HepG2 (cell line): ENCODE measurements around the gene MRPL14. TPM values are rescaled to one million over a fixed set of nuclear protein-coding genes. Genes with fewer than 3 reads are reported as not detected.

Experiments
- AHR ChIP-seq: IDR thresholded peaks from 2 replicates; pipeline ENCODE4 v1.6.1; 2018; ENCODE audit warnings: missing genetic modification reagents, missing compliant biosample characterization
- ARNTL ChIP-seq: sonication (generic); formaldehyde crosslinking; IDR thresholded peaks from 2 replicates; pipeline ENCODE4 v1.4.0; 2020; ENCODE audit warnings: mild to moderate bottlenecking, missing genetic modification reagents
- E2F5 ChIP-seq: sonication (generic); formaldehyde crosslinking; conservative IDR thresholded peaks from 2 replicates; pipeline ENCODE4 v1.4.0; 2020; ENCODE audit warnings: missing genetic modification reagents
- ELF4 ChIP-seq: sonication (generic); formaldehyde crosslinking; IDR thresholded peaks from 2 replicates; pipeline ENCODE4 v1.5.0; 2020; ENCODE audit warnings: missing genetic modification reagents, mild to moderate bottlenecking, moderate library complexity, borderline replicate concordance
- MED1 ChIP-seq: sonication (generic); formaldehyde crosslinking; IDR thresholded peaks from 2 replicates; pipeline ENCODE4 v1.4.0; 2020; ENCODE audit warnings: missing genetic modification reagents
- NFE2L2 ChIP-seq: fragments of 150-350 bp; IDR thresholded peaks from 2 replicates; pipeline ENCODE4 v1.6.1; 2014; ENCODE audit warnings: low read length
- NFKB2 ChIP-seq: sonication (generic); formaldehyde crosslinking; IDR thresholded peaks from 2 replicates; pipeline ENCODE4 v1.4.0; 2020; ENCODE audit warnings: missing genetic modification reagents, borderline replicate concordance
- PRPF4 ChIP-seq: fragments of 200-400 bp; formaldehyde crosslinking; IDR thresholded peaks from 2 replicates; pipeline ENCODE4 v1.6.1; 2016; ENCODE audit warnings: low read length, low read depth; ENCODE audit not compliant: poor library complexity, severe bottlenecking
- SP2 ChIP-seq: sonication (generic); formaldehyde crosslinking; IDR thresholded peaks from 2 replicates; pipeline ENCODE4 v1.5.1; 2020; ENCODE audit warnings: mild to moderate bottlenecking, missing genetic modification reagents
- TFAP4 ChIP-seq: sonication (generic); IDR thresholded peaks from 2 replicates; pipeline ENCODE4 v1.6.1; 2016; ENCODE audit warnings: low read depth, borderline replicate concordance
- U2AF1 ChIP-seq: fragments of 200-400 bp; formaldehyde crosslinking; optimal IDR thresholded peaks from 2 replicates; pipeline ENCODE3; 2017; ENCODE audit warnings: mild to moderate bottlenecking, low read depth, low read length
- ZC3H4 ChIP-seq: sonication (generic); formaldehyde crosslinking; IDR thresholded peaks from 2 replicates; pipeline ENCODE4 v1.4.0; 2020; ENCODE audit warnings: missing genetic modification reagents, borderline replicate concordance
- ZFP41 ChIP-seq: sonication (generic); formaldehyde crosslinking; IDR thresholded peaks from 2 replicates; pipeline ENCODE4 v1.4.0; 2020; ENCODE audit warnings: mild to moderate bottlenecking, missing genetic modification reagents, borderline replicate concordance
- ZNF205 ChIP-seq: IDR thresholded peaks from 2 replicates; pipeline ENCODE4 v1.6.1; 2018; ENCODE audit warnings: missing biosample characterization, missing genetic modification reagents
- ZNF550 ChIP-seq: sonication (generic); formaldehyde crosslinking; IDR thresholded peaks from 2 replicates; pipeline ENCODE4 v1.4.0; 2020; ENCODE audit warnings: mild to moderate bottlenecking, missing genetic modification reagents, borderline replicate concordance
- ZNF562 ChIP-seq: sonication (generic); formaldehyde crosslinking; IDR thresholded peaks from 2 replicates; pipeline ENCODE4 v1.8.0; 2022; ENCODE audit warnings: missing genetic modification reagents, borderline replicate concordance
- ZNF75D ChIP-seq: sonication (generic); formaldehyde crosslinking; IDR thresholded peaks from 2 replicates; pipeline ENCODE4 v1.8.1; 2023; ENCODE audit warnings: missing genetic modification reagents, mild to moderate bottlenecking, borderline replicate concordance
- polyA plus RNA-seq, 8 experiments: library from polyadenylated mRNA; depleted of rRNA in 3 of 8; stranded (reverse) in 7 of 8; unstranded in 1 of 8; fragments of >200 nt; fragmentation: Illumina TruSeq in 4 of 8; extraction: Trizol in 4 of 8; gene quantifications; 2 replicates each; pipeline versions ENCODE4 v1.2.1 to v1.2.3, GENCODE V29; 2011 to 2016; ENCODE audit warnings: low read depth in 4 of 8, missing spikeins in 1 of 8, mixed read lengths in 1 of 8; ENCODE audit not compliant: insufficient read depth in 1 of 8
- total RNA-seq, 5 experiments: library from RNA; depleted of rRNA; stranded (reverse); fragments of >200 nt; fragmentation: Illumina TruSeq; extraction: Trizol; gene quantifications; 2 replicates each; pipeline ENCODE4 v1.2.3, GENCODE V29; 2016; ENCODE audit warnings: low read depth in 1 of 5
- TF ChIP-seq, protein P1 (sequence below): sonication (generic); formaldehyde crosslinking; IDR thresholded peaks from 2 replicates; pipeline ENCODE4 v1.9.0; 2021; ENCODE audit warnings: missing genetic modification reagents, borderline replicate concordance
- TF ChIP-seq, protein P2 (sequence below): sonication (generic); formaldehyde crosslinking; IDR thresholded peaks from 2 replicates; pipeline ENCODE4 v1.5.1; 2020; ENCODE audit warnings: mild to moderate bottlenecking, moderate library complexity, missing genetic modification reagents
- TF ChIP-seq, protein P3 (sequence below): sonication (generic); formaldehyde crosslinking; IDR thresholded peaks from 2 replicates; pipeline ENCODE4 v1.5.0; 2020; ENCODE audit warnings: missing genetic modification reagents
- TF ChIP-seq, protein P4 (sequence below): sonication (generic); formaldehyde crosslinking; IDR thresholded peaks from 2 replicates; pipeline ENCODE4 v1.8.0; 2022; ENCODE audit warnings: mild to moderate bottlenecking, missing genetic modification reagents

The MRPL14 gene
- total and polyA plus RNA-seq, 2 of the 13 experiments (the other 11 are each of a cell fraction or from before 2014, with no cell fraction given) = 157 to 178 TPM

GRCh38 chr6:44116641-44117382 is 10.4 kb downstream of the MRPL14 start (continued):
- TF ChIP-seq ZNF75D (CRISPR knock-in tag) (no peak), ZNF550 (CRISPR knock-in tag) (no peak), ZNF205 (CRISPR knock-in tag) (no peak), ZFP41 (CRISPR knock-in tag) (no peak), TFAP4 (0 out of 2 replicates have a peak, but pooled peaks have one; percentile 21), ELF4 (CRISPR knock-in tag) (no peak), SP2 (CRISPR knock-in tag) (no peak), MED1 (CRISPR knock-in tag) (peak; percentile 64), ZNF562 (CRISPR knock-in tag) (no peak), NFKB2 (no peak), ZC3H4 (CRISPR knock-in tag) (no peak), U2AF1 (no peak), AHR (no peak), ARNTL (CRISPR knock-in tag) (no peak), E2F5 (no peak), NFE2L2 (no peak), PRPF4 (no peak)
- TF ChIP-seq, protein P1, sequence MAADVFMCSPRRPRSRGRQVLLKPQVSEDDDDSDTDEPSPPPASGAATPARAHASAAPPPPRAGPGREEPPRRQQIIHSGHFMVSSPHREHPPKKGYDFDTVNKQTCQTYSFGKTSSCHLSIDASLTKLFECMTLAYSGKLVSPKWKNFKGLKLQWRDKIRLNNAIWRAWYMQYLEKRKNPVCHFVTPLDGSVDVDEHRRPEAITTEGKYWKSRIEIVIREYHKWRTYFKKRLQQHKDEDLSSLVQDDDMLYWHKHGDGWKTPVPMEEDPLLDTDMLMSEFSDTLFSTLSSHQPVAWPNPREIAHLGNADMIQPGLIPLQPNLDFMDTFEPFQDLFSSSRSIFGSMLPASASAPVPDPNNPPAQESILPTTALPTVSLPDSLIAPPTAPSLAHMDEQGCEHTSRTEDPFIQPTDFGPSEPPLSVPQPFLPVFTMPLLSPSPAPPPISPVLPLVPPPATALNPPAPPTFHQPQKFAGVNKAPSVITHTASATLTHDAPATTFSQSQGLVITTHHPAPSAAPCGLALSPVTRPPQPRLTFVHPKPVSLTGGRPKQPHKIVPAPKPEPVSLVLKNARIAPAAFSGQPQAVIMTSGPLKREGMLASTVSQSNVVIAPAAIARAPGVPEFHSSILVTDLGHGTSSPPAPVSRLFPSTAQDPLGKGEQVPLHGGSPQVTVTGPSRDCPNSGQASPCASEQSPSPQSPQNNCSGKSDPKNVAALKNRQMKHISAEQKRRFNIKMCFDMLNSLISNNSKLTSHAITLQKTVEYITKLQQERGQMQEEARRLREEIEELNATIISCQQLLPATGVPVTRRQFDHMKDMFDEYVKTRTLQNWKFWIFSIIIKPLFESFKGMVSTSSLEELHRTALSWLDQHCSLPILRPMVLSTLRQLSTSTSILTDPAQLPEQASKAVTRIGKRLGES (CRISPR knock-in tag) = no peak
- TF ChIP-seq, protein P2, sequence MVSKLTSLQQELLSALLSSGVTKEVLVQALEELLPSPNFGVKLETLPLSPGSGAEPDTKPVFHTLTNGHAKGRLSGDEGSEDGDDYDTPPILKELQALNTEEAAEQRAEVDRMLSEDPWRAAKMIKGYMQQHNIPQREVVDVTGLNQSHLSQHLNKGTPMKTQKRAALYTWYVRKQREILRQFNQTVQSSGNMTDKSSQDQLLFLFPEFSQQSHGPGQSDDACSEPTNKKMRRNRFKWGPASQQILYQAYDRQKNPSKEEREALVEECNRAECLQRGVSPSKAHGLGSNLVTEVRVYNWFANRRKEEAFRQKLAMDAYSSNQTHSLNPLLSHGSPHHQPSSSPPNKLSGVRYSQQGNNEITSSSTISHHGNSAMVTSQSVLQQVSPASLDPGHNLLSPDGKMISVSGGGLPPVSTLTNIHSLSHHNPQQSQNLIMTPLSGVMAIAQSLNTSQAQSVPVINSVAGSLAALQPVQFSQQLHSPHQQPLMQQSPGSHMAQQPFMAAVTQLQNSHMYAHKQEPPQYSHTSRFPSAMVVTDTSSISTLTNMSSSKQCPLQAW (CRISPR knock-in tag) = no peak
- TF ChIP-seq, protein P3, sequence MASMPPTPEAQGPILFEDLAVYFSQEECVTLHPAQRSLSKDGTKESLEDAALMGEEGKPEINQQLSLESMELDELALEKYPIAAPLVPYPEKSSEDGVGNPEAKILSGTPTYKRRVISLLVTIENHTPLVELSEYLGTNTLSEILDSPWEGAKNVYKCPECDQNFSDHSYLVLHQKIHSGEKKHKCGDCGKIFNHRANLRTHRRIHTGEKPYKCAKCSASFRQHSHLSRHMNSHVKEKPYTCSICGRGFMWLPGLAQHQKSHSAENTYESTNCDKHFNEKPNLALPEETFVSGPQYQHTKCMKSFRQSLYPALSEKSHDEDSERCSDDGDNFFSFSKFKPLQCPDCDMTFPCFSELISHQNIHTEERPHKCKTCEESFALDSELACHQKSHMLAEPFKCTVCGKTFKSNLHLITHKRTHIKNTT (CRISPR knock-in tag) = no peak
- TF ChIP-seq, protein P4, sequence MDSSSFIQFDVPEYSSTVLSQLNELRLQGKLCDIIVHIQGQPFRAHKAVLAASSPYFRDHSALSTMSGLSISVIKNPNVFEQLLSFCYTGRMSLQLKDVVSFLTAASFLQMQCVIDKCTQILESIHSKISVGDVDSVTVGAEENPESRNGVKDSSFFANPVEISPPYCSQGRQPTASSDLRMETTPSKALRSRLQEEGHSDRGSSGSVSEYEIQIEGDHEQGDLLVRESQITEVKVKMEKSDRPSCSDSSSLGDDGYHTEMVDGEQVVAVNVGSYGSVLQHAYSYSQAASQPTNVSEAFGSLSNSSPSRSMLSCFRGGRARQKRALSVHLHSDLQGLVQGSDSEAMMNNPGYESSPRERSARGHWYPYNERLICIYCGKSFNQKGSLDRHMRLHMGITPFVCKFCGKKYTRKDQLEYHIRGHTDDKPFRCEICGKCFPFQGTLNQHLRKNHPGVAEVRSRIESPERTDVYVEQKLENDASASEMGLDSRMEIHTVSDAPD = no peak
